Measurements from ENCODE around the gene KRTAP10-10.
"Not testable (repeated sequence)": the region's sequence is repeated elsewhere in the genome, so short reads cannot be mapped to it uniquely, and the experiment has no call there.

Gene KRTAP10-10

DNA sequence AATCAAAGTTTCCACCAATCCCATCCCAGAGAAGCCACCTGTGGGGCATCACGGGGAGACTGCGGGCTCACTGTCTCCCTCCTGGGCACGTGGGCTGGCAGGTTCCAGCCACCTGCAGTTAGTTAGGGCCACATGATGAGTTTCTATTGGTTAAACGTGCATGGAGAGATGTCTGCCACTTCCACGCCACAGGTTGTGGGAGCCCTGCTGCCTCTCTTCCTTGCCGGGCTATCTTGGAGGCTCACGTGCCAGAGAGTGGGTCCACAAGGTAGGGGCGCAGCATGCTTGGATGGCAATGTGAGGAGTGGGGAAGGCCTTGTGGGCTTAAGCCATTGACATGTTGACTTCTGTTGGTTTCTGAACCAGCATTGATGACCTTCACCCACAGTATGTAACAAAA is 33.2 kb upstream of the KRTAP10-10 start:
- Histone ChIP-seq H3K9ac (ENCODE audit: low read depth, low read length) (no peak overlapping the region), H2AFZ (ENCODE audit: low read depth, low read length) (no peak overlapping the region), H3K4me1 (ENCODE audit: insufficient read depth, low read length) (no peaks in the 10 kb centered on the region), H3K9me3 (ENCODE audit: insufficient read depth, low read length, severe bottlenecking) (no peaks in the 10 kb centered on the region), H3K27me3 (ENCODE audit: insufficient read depth, low read length, poor library complexity) (no peaks in the 10 kb centered on the region), H3K27ac (ENCODE audit: low read length) (no peak overlapping the region), H4K20me1 (ENCODE audit: insufficient read depth, low read length) (no peaks in the 10 kb centered on the region), H3K79me2 (ENCODE audit: insufficient read depth, low read length) (no peaks in the 10 kb centered on the region), H3K36me3 (ENCODE audit: insufficient read depth, low read length) (no peaks in the 10 kb centered on the region), H3K4me3 (ENCODE audit: low read depth in 1 of 2, low read length in 2 of 2) (no peak overlapping the region), H3K4me2 (ENCODE audit: insufficient read depth, low read length) (no peak overlapping the region)
- TF ChIP-seq EZH2 (IDR thresholded peaks at IDR 0.05; ENCODE audit: borderline replicate concordance, low read depth, low read length, severe bottlenecking), result no peak
- TF ChIP-seq, protein P1, sequence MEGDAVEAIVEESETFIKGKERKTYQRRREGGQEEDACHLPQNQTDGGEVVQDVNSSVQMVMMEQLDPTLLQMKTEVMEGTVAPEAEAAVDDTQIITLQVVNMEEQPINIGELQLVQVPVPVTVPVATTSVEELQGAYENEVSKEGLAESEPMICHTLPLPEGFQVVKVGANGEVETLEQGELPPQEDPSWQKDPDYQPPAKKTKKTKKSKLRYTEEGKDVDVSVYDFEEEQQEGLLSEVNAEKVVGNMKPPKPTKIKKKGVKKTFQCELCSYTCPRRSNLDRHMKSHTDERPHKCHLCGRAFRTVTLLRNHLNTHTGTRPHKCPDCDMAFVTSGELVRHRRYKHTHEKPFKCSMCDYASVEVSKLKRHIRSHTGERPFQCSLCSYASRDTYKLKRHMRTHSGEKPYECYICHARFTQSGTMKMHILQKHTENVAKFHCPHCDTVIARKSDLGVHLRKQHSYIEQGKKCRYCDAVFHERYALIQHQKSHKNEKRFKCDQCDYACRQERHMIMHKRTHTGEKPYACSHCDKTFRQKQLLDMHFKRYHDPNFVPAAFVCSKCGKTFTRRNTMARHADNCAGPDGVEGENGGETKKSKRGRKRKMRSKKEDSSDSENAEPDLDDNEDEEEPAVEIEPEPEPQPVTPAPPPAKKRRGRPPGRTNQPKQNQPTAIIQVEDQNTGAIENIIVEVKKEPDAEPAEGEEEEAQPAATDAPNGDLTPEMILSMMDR (IDR thresholded peaks at IDR 0.05; ENCODE audit: borderline replicate concordance, extremely low read depth, low read length, poor library complexity, severe bottlenecking), result no peak
- no peak for ATAC-seq (ENCODE audit: insufficient read depth, low read depth)
- DNase-seq, result no peak

DNA sequence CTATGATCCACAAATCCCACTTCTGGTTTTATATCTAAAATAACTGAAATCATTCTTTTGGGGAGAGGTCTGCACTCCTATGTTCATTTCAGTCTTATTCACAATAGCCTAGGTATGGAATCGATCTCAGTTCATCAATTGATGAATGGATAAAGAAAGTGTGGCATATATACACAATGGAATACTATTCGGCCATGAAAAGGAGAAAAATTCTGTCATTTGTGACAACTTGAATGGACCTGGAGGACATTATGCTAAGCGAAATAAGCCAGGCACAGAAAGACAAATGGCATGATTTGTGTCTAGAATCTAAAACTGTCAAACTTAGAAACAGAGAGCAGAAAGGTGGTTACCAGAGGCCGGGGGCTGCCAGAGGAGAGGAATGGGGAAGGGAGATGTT is 30.7 kb upstream of the KRTAP10-10 start:
- Histone ChIP-seq H3K27ac (ENCODE audit: low read length) (no peak overlapping the region), H3K79me2 (ENCODE audit: insufficient read depth, low read length) (no peaks in the 10 kb centered on the region), H4K20me1 (ENCODE audit: insufficient read depth, low read length) (no peaks in the 10 kb centered on the region), H3K4me1 (ENCODE audit: insufficient read depth, low read length) (no peaks in the 10 kb centered on the region), H3K27me3 (ENCODE audit: insufficient read depth, low read length, poor library complexity) (no peaks in the 10 kb centered on the region), H3K9ac (ENCODE audit: low read depth, low read length) (no peak overlapping the region), H3K4me3 (ENCODE audit: low read depth in 1 of 2, low read length in 2 of 2) (no peak overlapping the region), H2AFZ (ENCODE audit: low read depth, low read length) (no peak overlapping the region), H3K9me3 (ENCODE audit: insufficient read depth, low read length, severe bottlenecking) (peaks cover 6% of the 10 kb centered on the region), H3K4me2 (ENCODE audit: insufficient read depth, low read length) (no peak overlapping the region), H3K36me3 (ENCODE audit: insufficient read depth, low read length) (no peaks in the 10 kb centered on the region)
- no peak for ATAC-seq (ENCODE audit: insufficient read depth, low read depth)
- no peak for DNase-seq
- TF ChIP-seq, protein P1 (IDR thresholded peaks at IDR 0.05; ENCODE audit: borderline replicate concordance, extremely low read depth, low read length, poor library complexity, severe bottlenecking), result no peak

DNA sequence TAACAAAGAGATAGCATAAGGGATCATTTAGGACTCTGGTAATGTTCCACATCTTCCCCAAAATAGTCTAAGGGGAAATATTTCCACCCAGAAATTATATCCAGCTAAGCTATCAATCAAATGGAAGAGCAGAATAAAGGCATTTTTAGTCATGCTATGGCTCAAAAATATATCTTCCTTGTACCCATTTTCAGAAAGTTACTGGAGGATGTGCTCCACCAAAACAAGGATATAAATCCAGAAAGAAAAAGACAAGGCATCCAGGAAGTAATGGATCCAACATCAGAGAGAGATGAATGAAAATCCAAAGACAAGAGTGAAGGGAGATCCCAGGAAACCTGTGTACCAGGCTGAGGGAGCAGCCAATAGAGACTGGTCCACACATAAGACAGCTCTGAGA is 28.0 kb upstream of the KRTAP10-10 start:
- Histone ChIP-seq H3K27me3 (ENCODE audit: insufficient read depth, low read length, poor library complexity) (no peaks in the 10 kb centered on the region), H3K9ac (ENCODE audit: low read depth, low read length) (no peak overlapping the region), H3K4me1 (ENCODE audit: insufficient read depth, low read length) (no peaks in the 10 kb centered on the region), H3K9me3 (ENCODE audit: insufficient read depth, low read length, severe bottlenecking) (peaks cover 18% of the 10 kb centered on the region), H3K79me2 (ENCODE audit: insufficient read depth, low read length) (no peaks in the 10 kb centered on the region), H3K27ac (ENCODE audit: low read length) (no peak overlapping the region), H2AFZ (ENCODE audit: low read depth, low read length) (no peak overlapping the region), H3K4me3 (ENCODE audit: low read depth in 1 of 2, low read length in 2 of 2) (no peak overlapping the region), H4K20me1 (ENCODE audit: insufficient read depth, low read length) (no peaks in the 10 kb centered on the region), H3K4me2 (ENCODE audit: insufficient read depth, low read length) (no peak overlapping the region), H3K36me3 (ENCODE audit: insufficient read depth, low read length) (no peaks in the 10 kb centered on the region)
- no peak for ATAC-seq (ENCODE audit: insufficient read depth, low read depth)
- DNase-seq, result no peak
- TF ChIP-seq, protein P1 (IDR thresholded peaks at IDR 0.05; ENCODE audit: borderline replicate concordance, extremely low read depth, low read length, poor library complexity, severe bottlenecking), result no peak
- TF ChIP-seq EZH2 (IDR thresholded peaks at IDR 0.05; ENCODE audit: borderline replicate concordance, low read depth, low read length, severe bottlenecking), result no peak

DNA sequence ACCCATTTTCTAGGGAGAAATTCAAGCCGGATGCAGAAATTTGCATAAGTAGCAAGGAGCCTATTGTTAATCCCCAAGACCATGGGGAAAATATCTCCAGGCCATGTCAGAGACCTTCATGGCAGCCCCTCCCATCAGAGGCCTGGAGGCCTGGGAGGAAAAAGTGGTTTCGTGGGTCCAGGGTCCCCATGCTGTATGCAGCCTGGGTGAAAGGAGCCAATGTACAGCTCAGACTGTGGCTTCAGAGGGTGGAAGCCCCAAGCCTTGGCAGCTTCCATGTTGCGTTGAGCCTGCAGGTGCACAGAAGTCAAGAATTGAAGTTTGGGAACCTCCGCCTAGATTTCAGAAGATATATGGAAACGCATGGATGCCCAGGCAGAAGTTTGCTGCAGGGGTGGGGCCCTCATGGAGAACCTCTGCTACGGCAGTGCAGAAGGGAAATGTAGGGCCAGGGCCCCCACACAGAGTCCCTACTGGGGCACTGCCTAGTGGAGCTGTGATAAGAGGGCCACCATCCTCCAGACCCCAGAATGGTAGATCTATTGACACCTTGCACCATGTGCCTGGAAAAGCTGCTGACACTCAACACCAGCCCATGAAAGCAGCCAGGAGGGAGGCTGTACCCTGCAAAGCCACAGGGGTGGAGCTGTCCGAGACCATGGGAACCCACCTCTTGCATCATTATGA is 26.9 kb upstream of the KRTAP10-10 start:
- not testable (repeated sequence) for H3K79me2 ChIP-seq (ENCODE audit: insufficient read depth, low read length); H3K4me1 ChIP-seq (ENCODE audit: insufficient read depth, low read length); DNase-seq; H4K20me1 ChIP-seq (ENCODE audit: insufficient read depth, low read length); H3K4me3 ChIP-seq (ENCODE audit: low read depth in 1 of 2, low read length in 2 of 2); H3K27ac ChIP-seq (ENCODE audit: low read length); H3K27me3 ChIP-seq (ENCODE audit: insufficient read depth, low read length, poor library complexity); H2AFZ ChIP-seq (ENCODE audit: low read depth, low read length); H3K4me2 ChIP-seq (ENCODE audit: insufficient read depth, low read length); H3K9ac ChIP-seq (ENCODE audit: low read depth, low read length); ATAC-seq (ENCODE audit: insufficient read depth, low read depth); H3K36me3 ChIP-seq (ENCODE audit: insufficient read depth, low read length)
- peaks cover 19% of the 10 kb centered on the region for H3K9me3 ChIP-seq (ENCODE audit: insufficient read depth, low read length, severe bottlenecking)

All from DND-41 (cell line).